A549 (cell line): ENCODE measurements around the gene TALDO1. TPM values are rescaled to one million over a fixed set of nuclear protein-coding genes. Genes with fewer than 3 reads are reported as not detected.

Experiments used
- ATAC-seq, 2 experiments: fragments of 200-7000 bp in 1 of 2; fragments of >200 bp in 1 of 2; cut with Nextera tagmentation in 1 of 2; cut with Tn5 transposase in 1 of 2; 3 replicates each; pipeline versions ENCODE4 v1.8.0 to v1.9.1; 2018 to 2020; ENCODE audit warnings: mild to moderate bottlenecking in 1 of 2, moderate library complexity in 1 of 2
- CTCF ChIA-PET: fragments of 300-600 bp; sonication (Branson Sonifier 250); formaldehyde crosslinking; extraction: SDS; loops from one replicate; lab custom pipeline; 2021; ENCODE audit warnings: antibody characterized with exemption, inconsistent platforms; lab: Yijun Ruan, JAX
- POLR2A ChIA-PET: fragments of 350-600 bp; formaldehyde crosslinking; extraction: SDS; loops from one replicate; lab custom pipeline; 2021; ENCODE audit warnings: antibody characterized with exemption, inconsistent platforms; lab: Yijun Ruan, JAX
- DNase-seq, 2 experiments: peaks; one replicate each; pipeline versions ENCODE4 v3.0.0 to v3.0.0-alpha.2; 2011 to 2016; ENCODE audit warnings: low read depth in 1 of 2, low spot score in 1 of 2
- FAIRE-seq: peaks from 2 replicates; lab custom pipeline; 2011; peaks lifted over from hg19 to GRCh38; lab: Jason Lieb, UNC
- H3K27ac ChIP-seq, 2 experiments: fragments of >200 bp; sonication (Bioruptor Twin); formaldehyde crosslinking; 3 replicates each; pipeline ENCODE4 v1.5.1; 2016 to 2017
- H3K4me1 ChIP-seq: fragments of >200 bp; sonication (Bioruptor Twin); formaldehyde crosslinking; 3 replicates; pipeline ENCODE4 v1.6.1; 2016
- H3K4me2 ChIP-seq: fragments of >200 bp; sonication (Bioruptor Twin); formaldehyde crosslinking; 3 replicates; pipeline ENCODE4 v1.6.1; 2016
- H3K4me3 ChIP-seq: fragments of >200 bp; sonication (Bioruptor Twin); formaldehyde crosslinking; 3 replicates; pipeline ENCODE4 v1.5.1; 2016
- H3K9me3 ChIP-seq: fragments of >200 bp; sonication (Bioruptor Twin); formaldehyde crosslinking; 3 replicates; pipeline ENCODE4 v1.6.1; 2016
- BHLHE40 ChIP-seq: IDR thresholded peaks from 2 replicates; pipeline ENCODE4 v1.6.1; 2012; ENCODE audit warnings: low read depth, low read length, inconsistent platforms
- CBX2 ChIP-seq: fragments of 200-600 bp; sonication (generic); IDR thresholded peaks from 2 replicates; pipeline ENCODE4 v1.6.1; 2016; ENCODE audit warnings: low read depth, mild to moderate bottlenecking, borderline replicate concordance
- CEBPB ChIP-seq, 2 experiments: fragments of >200 bp in 1 of 2; sonication (Bioruptor Twin) in 1 of 2; formaldehyde crosslinking in 1 of 2; IDR thresholded peaks; 2 replicates each; pipeline ENCODE4 v1.6.1; 2012 to 2016
- CHD4 ChIP-seq: fragments of 200-600 bp; sonication (generic); IDR thresholded peaks from 2 replicates; pipeline ENCODE4 v1.6.1; 2016; ENCODE audit warnings: antibody characterized with exemption, mild to moderate bottlenecking, borderline replicate concordance
- EHMT2 ChIP-seq: fragments of 200-600 bp; sonication (generic); IDR thresholded peaks from 2 replicates; pipeline ENCODE4 v1.6.1; 2016; ENCODE audit warnings: antibody characterized with exemption, low read depth, mild to moderate bottlenecking, moderate library complexity
- FOSL2 ChIP-seq, 2 experiments: fragments of 450-650 bp in 1 of 2; fragments of >200 bp in 1 of 2; sonication (Bioruptor Twin) in 1 of 2; formaldehyde crosslinking; IDR thresholded peaks; 2 replicates each; pipeline versions ENCODE4 v1.5.0 to v1.6.1; 2016 to 2020; ENCODE audit warnings: mild to moderate bottlenecking in 1 of 2, moderate library complexity in 1 of 2
- FOXS1 ChIP-seq: fragments of 250-450 bp; sonication (Bioruptor Pico); IDR thresholded peaks from 2 replicates; pipeline ENCODE4 v1.5.0; 2020; ENCODE audit warnings: mild to moderate bottlenecking, moderate library complexity
- HDAC2 ChIP-seq: fragments of 200-600 bp; sonication (generic); IDR thresholded peaks from 2 replicates; pipeline ENCODE4 v1.6.1; 2016
- HES2 ChIP-seq: fragments of >200 bp; sonication (Bioruptor Twin); formaldehyde crosslinking; IDR thresholded peaks from 2 replicates; pipeline ENCODE4 v1.6.1; 2016
- HEYL ChIP-seq: fragments of 250-450 bp; sonication (Bioruptor Pico); IDR thresholded peaks from 2 replicates; pipeline ENCODE4 v1.8.0; 2021; ENCODE audit warnings: mild to moderate bottlenecking, moderate library complexity
- HMGXB4 ChIP-seq: fragments of 250-450 bp; sonication (Bioruptor Pico); IDR thresholded peaks from 2 replicates; pipeline ENCODE4 v1.5.0; 2021; ENCODE audit warnings: mild to moderate bottlenecking, moderate library complexity, borderline replicate concordance
- HOXA7 ChIP-seq: fragments of 250-450 bp; sonication (Bioruptor Pico); IDR thresholded peaks from 2 replicates; pipeline ENCODE4 v1.5.0; 2020; ENCODE audit warnings: mild to moderate bottlenecking, moderate library complexity
- HOXB13 ChIP-seq: fragments of 250-450 bp; sonication (Bioruptor Pico); IDR thresholded peaks from 2 replicates; pipeline ENCODE4 v1.5.0; 2020; ENCODE audit warnings: low read depth, mild to moderate bottlenecking, moderate library complexity
- HOXB5 ChIP-seq: fragments of 250-450 bp; sonication (Bioruptor Pico); IDR thresholded peaks from 2 replicates; pipeline ENCODE4 v1.5.0; 2020; ENCODE audit warnings: mild to moderate bottlenecking, moderate library complexity
- JUN ChIP-seq, 2 experiments: fragments of >200 bp; sonication (Bioruptor Twin); formaldehyde crosslinking; IDR thresholded peaks; 2 replicates in 1 of 2; 3 replicates in 1 of 2; pipeline ENCODE4 v1.6.1; 2016 to 2017
- MAX ChIP-seq: IDR thresholded peaks from 2 replicates; pipeline ENCODE4 v1.6.1; 2012
- MYC ChIP-seq: IDR thresholded peaks from 2 replicates; pipeline ENCODE4 v1.6.1; 2012; ENCODE audit warnings: mild to moderate bottlenecking, inconsistent platforms, low read length, improper control_type of control experiment, borderline replicate concordance
- NFE2L2 ChIP-seq: fragments of 150-350 bp; conservative IDR thresholded peaks from 2 replicates; pipeline ENCODE4 v1.6.1; 2014; ENCODE audit warnings: low read length
- NPAS2 ChIP-seq: fragments of 250-450 bp; sonication (Bioruptor Pico); IDR thresholded peaks from 2 replicates; pipeline ENCODE4 v1.8.0; 2022; ENCODE audit warnings: mild to moderate bottlenecking, moderate library complexity, borderline replicate concordance
- PBX3 ChIP-seq: IDR thresholded peaks from 2 replicates; pipeline ENCODE4 v1.6.1; 2012
- POLR2A ChIP-seq: IDR thresholded peaks from 2 replicates; pipeline ENCODE4 v1.6.1; 2012; ENCODE audit warnings: mild to moderate bottlenecking, low read length
- POLR2AphosphoS2 ChIP-seq: conservative IDR thresholded peaks from 2 replicates; pipeline ENCODE4 v1.6.1; 2012; ENCODE audit warnings: low read length, improper control_type of control experiment, inconsistent platforms
- RAD21 ChIP-seq, 2 experiments: fragments of >200 bp in 1 of 2; sonication (Bioruptor Twin) in 1 of 2; formaldehyde crosslinking in 1 of 2; IDR thresholded peaks in 1 of 2; conservative IDR thresholded peaks in 1 of 2; 2 replicates in 1 of 2; 3 replicates in 1 of 2; pipeline ENCODE4 v1.6.1; 2012 to 2018; ENCODE audit warnings: inconsistent platforms in 1 of 2
- RARB ChIP-seq: fragments of 250-450 bp; sonication (Bioruptor Pico); IDR thresholded peaks from 2 replicates; pipeline ENCODE4 v1.8.0; 2021; ENCODE audit warnings: mild to moderate bottlenecking, moderate library complexity
- RFX5 ChIP-seq: fragments of 450-650 bp; IDR thresholded peaks from 2 replicates; pipeline ENCODE4 v1.7.1; 2014; ENCODE audit warnings: antibody characterized with exemption, mild to moderate bottlenecking, moderate library complexity
- RNF2 ChIP-seq: fragments of 200-600 bp; sonication (generic); IDR thresholded peaks from 2 replicates; pipeline ENCODE4 v1.6.1; 2016; ENCODE audit warnings: low read depth, mild to moderate bottlenecking, antibody characterized with exemption, moderate library complexity, borderline replicate concordance
- SMC3 ChIP-seq: fragments of >200 bp; sonication (Bioruptor Twin); formaldehyde crosslinking; IDR thresholded peaks from 3 replicates; pipeline ENCODE4 v1.6.1; 2018; ENCODE audit warnings: inconsistent platforms
- TP53 ChIP-seq: fragments of 250-450 bp; sonication (Bioruptor Pico); IDR thresholded peaks from 2 replicates; pipeline ENCODE4 v1.5.0; 2021; ENCODE audit warnings: mild to moderate bottlenecking, moderate library complexity
- ZSCAN20 ChIP-seq: fragments of 250-450 bp; sonication (Bioruptor Pico); IDR thresholded peaks from 2 replicates; pipeline ENCODE4 v1.8.0; 2022; ENCODE audit warnings: mild to moderate bottlenecking, moderate library complexity
- WGBS: methylation state at CpG from one replicate; pipeline ENCODE4 v1.1.6; 2017; ENCODE audit errors: missing lambda C conversion rate; 5-methylcytosine and 5-hydroxymethylcytosine counted together
- polyA plus RNA-seq, 4 experiments: library from polyadenylated mRNA; depleted of rRNA in 3 of 4; stranded (reverse); fragments of >200 nt; fragmentation: RNase III in 1 of 4; extraction: RNeasy Plus Mini Kit Qiagen cat#74134 plus additional on column Dnase treatment in 1 of 4; gene quantifications; 2 replicates in 3 of 4; 3 replicates in 1 of 4; pipeline ENCODE4 v1.2.3, GENCODE V29; 2011 to 2017

Gene TALDO1
- polyA plus RNA-seq, 2 of the 4 experiments (the other 2 are of a cell fraction): 287 to 391 TPM

GRCh38 chr11:801097-801780 is 54.0 kb downstream of the TALDO1 start:
- no peak for ATAC-seq
- TF ChIP-seq HEYL (no peak), POLR2A (no peak), BHLHE40 (no peak), RNF2 (no peak), POLR2AphosphoS2 (no peak), HDAC2 (no peak), FOSL2 (IDR thresholded peaks at IDR 0.05) (no peak), FOSL2 (CRISPR knock-in tag; IDR thresholded peaks at IDR 0.05) (no peak), MAX (no peak), EHMT2 (no peak), MYC (no peak), CHD4 (no peak), HOXA7 (CRISPR knock-in tag) (no peak), CBX2 (no peak), RARB (no peak), TP53 (CRISPR knock-in tag) (no peak), PBX3 (no peak), RAD21 (conservative IDR thresholded peaks at IDR 0.05 in 1 of 2, IDR thresholded peaks at IDR 0.05 in 1 of 2) (no peak), SMC3 (no peak), RFX5 (no peak), CEBPB (IDR thresholded peaks at IDR 0.05) (no peak)
- TF ChIP-seq, all 56 proteins: peak for 0
- no peak for DNase-seq
- no peak overlapping the region for H3K4me3 ChIP-seq
- ChIA-PET POLR2A (no interaction called here), CTCF (interaction anchor here (1.0 kb wide), 2 partner anchors 11 to 36 kb away, joined by 3 read pairs; partner anchors contain the start of gene CEND1)
- no peak overlapping the region for H3K27ac ChIP-seq
- H3K4me2 ChIP-seq: no peak overlapping the region
- no peaks in the 10 kb centered on the region for H3K9me3 ChIP-seq
- 94% methylated on average over 11 of the region's 20 CpGs for WGBS
- FAIRE-seq: no peak
- peaks cover 22% of the 10 kb centered on the region for H3K4me1 ChIP-seq

GRCh38 chr11:802018-802617 is 54.9 kb downstream of the TALDO1 start:
- FAIRE-seq: no peak
- WGBS: 97% methylated on average over 19 of the region's 21 CpGs

More at GRCh38 chr11:802018-802617, 54.9 kb downstream of the TALDO1 start:
- no peak overlapping the region for H3K4me2 ChIP-seq
- CTCF ChIA-PET: interaction anchor here (0.6 to 1.1 kb wide), 4 partner anchors 9 to 248 kb away, joined by 3 to 4 read pairs (median 3); no protein-coding TSS in a partner anchor
- peaks cover 14% of the 10 kb centered on the region for H3K4me1 ChIP-seq
- ATAC-seq (no peak), DNase-seq (no peak)
- H3K27ac ChIP-seq: no peak overlapping the region
- no peaks in the 10 kb centered on the region for H3K9me3 ChIP-seq
- POLR2A ChIA-PET: no interaction called here
- TF ChIP-seq FOSL2 (IDR thresholded peaks at IDR 0.05) (no peak), FOSL2 (CRISPR knock-in tag; IDR thresholded peaks at IDR 0.05) (no peak), MYC (no peak), PBX3 (no peak), HES2 (no peak), TP53 (CRISPR knock-in tag) (no peak), HOXB5 (CRISPR knock-in tag) (no peak), RAD21 (conservative IDR thresholded peaks at IDR 0.05 in 1 of 2, IDR thresholded peaks at IDR 0.05 in 1 of 2) (no peak), MAX (no peak), RFX5 (no peak), HDAC2 (no peak), RARB (no peak), NPAS2 (CRISPR knock-in tag) (no peak), ZSCAN20 (CRISPR knock-in tag) (no peak), NFE2L2 (no peak), HMGXB4 (CRISPR knock-in tag) (no peak), HOXB13 (CRISPR knock-in tag) (no peak), CEBPB (IDR thresholded peaks at IDR 0.05) (no peak), FOXS1 (CRISPR knock-in tag) (no peak), JUN (IDR thresholded peaks at IDR 0.05) (no peak)
- no peak overlapping the region for H3K4me3 ChIP-seq
